Peyer's patch (tissue), 4 donors: ENCODE results near the gene BLM. TPM values are rescaled to one million over a fixed set of nuclear protein-coding genes. Genes with fewer than 3 reads are reported as not detected.
"Not testable (repeated sequence)": the region's sequence is repeated elsewhere in the genome, so short reads cannot be mapped to it uniquely, and the experiment has no call there.

Experiments
- DNase-seq, 3 donors: peaks; one replicate each; pipeline ENCODE4 v3.0.0-alpha.2; 2017 to 2019
- H3K27ac ChIP-seq, 4 donors: fragments of 200-600 bp; sonication (generic); one replicate each; pipeline ENCODE4 v1.5.1; 2016 to 2019
- H3K27me3 ChIP-seq, 2 donors: fragments of 200-600 bp; sonication (generic); one replicate each; pipeline ENCODE4 v1.5.1; 2019
- H3K36me3 ChIP-seq, 3 donors: fragments of 200-600 bp; sonication (generic); one replicate each; pipeline ENCODE4 v1.5.1; 2016 to 2019
- H3K4me1 ChIP-seq, 4 donors: fragments of 200-600 bp; sonication (generic); one replicate each; pipeline ENCODE4 v1.5.1; 2016 to 2019
- H3K4me3 ChIP-seq, 4 donors: fragments of 200-600 bp; sonication (generic); 1 replicate in 3 of 4; 2 replicates in 1 of 4; pipeline ENCODE4 v1.5.1; 2016 to 2019; ENCODE audit warnings: mild to moderate bottlenecking in 1 of 4
- H3K9me3 ChIP-seq, 4 donors: fragments of 200-600 bp; sonication (generic); one replicate each; pipeline ENCODE4 v1.5.1; 2016 to 2019; ENCODE audit warnings: mild to moderate bottlenecking in 1 of 4
- CTCF ChIP-seq, 6 experiments: fragments of 450-650 bp in 4 of 6; fragments of 200-600 bp in 2 of 6; sonication (generic) in 1 of 6; IDR thresholded peaks; one replicate each; pipeline ENCODE4 v1.5.1; 2017 to 2019; ENCODE audit warnings: antibody characterized with exemption in 6 of 6, mild to moderate bottlenecking in 3 of 6, moderate library complexity in 1 of 6
- POLR2A ChIP-seq, 2 donors: fragments of 450-650 bp; IDR thresholded peaks; one replicate each; pipeline ENCODE4 v1.5.1; 2017; ENCODE audit warnings: antibody characterized with exemption in 2 of 2, mild to moderate bottlenecking in 2 of 2, moderate library complexity in 2 of 2
- total RNA-seq, 4 donors: library from RNA; depleted of rRNA; stranded (reverse); fragments of >200 nt; gene quantifications; one replicate each; pipeline ENCODE4 v1.1.0, GENCODE V29; 2016

Gene BLM
- total RNA-seq, 4 donors from 2014 or later: 0.94 to 8.4 (median 4.2) TPM

- Histone ChIP-seq H3K4me3 (no peak overlapping the region), H3K9me3 (no peaks in the 10 kb centered on the region), H3K27ac (no peak overlapping the region), H3K27me3 (no peaks in the 10 kb centered on the region), H3K36me3 (no peaks in the 10 kb centered on the region), H3K4me1 (no peaks in the 10 kb centered on the region)
- no peak for DNase-seq
- no peak for TF ChIP-seq POLR2A (IDR thresholded peaks at IDR 0.05)
- TF ChIP-seq CTCF (IDR thresholded peaks at IDR 0.05): no peak
Observed at GRCh38 chr15:90683371-90683770, 33.8 kb upstream of the BLM start.

GRCh38 chr15:90683876-90684275, 33.3 kb upstream of the BLM start:
- no peaks in the 10 kb centered on the region for H3K36me3 ChIP-seq
- no peaks in the 10 kb centered on the region for H3K9me3 ChIP-seq
- no peaks in the 10 kb centered on the region for H3K4me1 ChIP-seq
- DNase-seq: no peak
- no peaks in the 10 kb centered on the region for H3K27me3 ChIP-seq
- no peak overlapping the region for H3K4me3 ChIP-seq
- no peak overlapping the region for H3K27ac ChIP-seq
- TF ChIP-seq CTCF (IDR thresholded peaks at IDR 0.05) (no peak), POLR2A (IDR thresholded peaks at IDR 0.05) (no peak)

- no peaks in the 10 kb centered on the region for H3K36me3 ChIP-seq
- no peaks in the 10 kb centered on the region for H3K4me1 ChIP-seq
- no peaks in the 10 kb centered on the region for H3K9me3 ChIP-seq
- TF ChIP-seq CTCF (IDR thresholded peaks at IDR 0.05) (no peak), POLR2A (IDR thresholded peaks at IDR 0.05) (no peak)
- H3K27me3 ChIP-seq: no peaks in the 10 kb centered on the region
- no peak overlapping the region for H3K4me3 ChIP-seq
- DNase-seq: no peak
- H3K27ac ChIP-seq: no peak overlapping the region
Observed at GRCh38 chr15:90684281-90684680, 32.9 kb upstream of the BLM start.

- Histone ChIP-seq H3K4me3 (no peak overlapping the region), H3K27ac (no peak overlapping the region), H3K36me3 (no peaks in the 10 kb centered on the region), H3K27me3 (no peaks in the 10 kb centered on the region), H3K9me3 (no peaks in the 10 kb centered on the region), H3K4me1 (no peaks in the 10 kb centered on the region)
- no peak for TF ChIP-seq POLR2A (IDR thresholded peaks at IDR 0.05)
- DNase-seq: no peak
Observed at GRCh38 chr15:90685591-90686434, 31.3 kb upstream of the BLM start.

GRCh38 chr15:90686435-90687218, 30.5 kb upstream of the BLM start:
- H3K27ac ChIP-seq: no peak overlapping the region
- H3K4me3 ChIP-seq: no peak overlapping the region
- no peaks in the 10 kb centered on the region for H3K4me1 ChIP-seq
- DNase-seq: no peak
- H3K36me3 ChIP-seq: no peaks in the 10 kb centered on the region
- H3K27me3 ChIP-seq: no peaks in the 10 kb centered on the region
- TF ChIP-seq POLR2A (IDR thresholded peaks at IDR 0.05) (no peak), CTCF (IDR thresholded peaks at IDR 0.05) (no peak)
- no peaks in the 10 kb centered on the region for H3K9me3 ChIP-seq

- not testable (repeated sequence) for DNase-seq, H3K9me3 ChIP-seq, H3K27me3 ChIP-seq, H3K36me3 ChIP-seq, H3K4me3 ChIP-seq, H3K4me1 ChIP-seq, H3K27ac ChIP-seq
Observed at GRCh38 chr15:90689326-90689961, 27.7 kb upstream of the BLM start.
